GM21526 (cell line): ENCODE results near the gene RSAD2.

Experiments used
- ATAC-seq: cut with Tn5 transposase; IDR thresholded peaks from one replicate; pipeline ENCODE4 v1.9.1; 2021; ENCODE audit warnings: moderate library complexity; ENCODE audit not compliant: unreplicated experiment, low FRiP score

The RSAD2 gene

GRCh38 chr2:6864231-6864754 lies 13.3 kb upstream of the RSAD2 start:
- no peak for ATAC-seq

GRCh38 chr2:6864923-6865345 lies 12.6 kb upstream of the RSAD2 start:
- ATAC-seq = peak; percentile 15

DNA sequence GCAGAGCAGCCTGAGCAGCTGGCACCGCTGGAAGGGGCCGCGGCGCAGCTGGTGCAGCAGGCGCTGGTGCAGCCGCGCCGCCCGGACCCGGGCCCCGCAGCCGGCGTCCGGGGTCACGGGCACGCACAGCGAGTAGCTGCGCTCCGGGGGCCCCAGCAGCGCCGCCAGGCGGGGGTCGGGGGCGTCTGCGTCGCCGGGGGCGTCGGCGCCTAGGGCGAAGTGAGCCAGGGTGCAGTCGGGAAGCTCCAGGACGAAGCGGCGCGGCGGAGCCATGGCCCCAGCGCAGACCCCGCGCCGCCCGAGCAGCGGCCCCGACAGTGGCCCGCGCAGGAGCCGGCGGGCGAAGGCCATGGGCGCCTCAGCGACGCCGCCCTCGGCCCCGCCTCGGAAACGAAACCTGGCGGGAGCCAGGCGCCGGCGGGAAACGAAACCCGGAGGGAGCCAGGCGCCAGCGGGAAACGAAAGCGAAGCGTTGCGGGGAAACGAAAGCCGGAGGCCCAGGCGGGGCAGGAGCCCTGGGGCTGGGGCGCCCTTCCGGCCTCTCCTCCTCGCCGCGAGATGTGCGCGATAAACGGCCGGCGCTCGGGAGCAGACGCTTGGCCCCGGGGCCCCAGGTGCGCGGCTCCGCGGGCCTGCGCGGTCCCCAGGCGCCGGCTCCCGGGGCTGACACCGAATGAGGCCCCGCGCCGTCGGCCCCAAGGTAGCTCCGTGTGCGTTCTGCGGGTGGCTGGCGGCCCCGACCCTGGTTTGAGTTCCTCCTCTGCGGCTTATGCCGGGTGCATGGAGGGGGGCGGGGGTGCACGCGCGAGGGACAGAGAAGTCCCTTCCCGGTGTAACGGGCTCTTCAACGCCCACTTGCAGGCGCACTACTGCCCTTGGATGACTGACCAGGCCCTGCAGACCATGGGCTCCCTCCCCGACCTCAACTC lies 12.0 kb upstream of the RSAD2 start, which contains the start of gene CMPK2:
Gene CMPK2, minus strand, starts transcription at position 562 of the 929 bp plus-strand sequence. Its CDS starts 211 bp downstream, at position 351.
- ATAC-seq = peak; percentile 89

DNA sequence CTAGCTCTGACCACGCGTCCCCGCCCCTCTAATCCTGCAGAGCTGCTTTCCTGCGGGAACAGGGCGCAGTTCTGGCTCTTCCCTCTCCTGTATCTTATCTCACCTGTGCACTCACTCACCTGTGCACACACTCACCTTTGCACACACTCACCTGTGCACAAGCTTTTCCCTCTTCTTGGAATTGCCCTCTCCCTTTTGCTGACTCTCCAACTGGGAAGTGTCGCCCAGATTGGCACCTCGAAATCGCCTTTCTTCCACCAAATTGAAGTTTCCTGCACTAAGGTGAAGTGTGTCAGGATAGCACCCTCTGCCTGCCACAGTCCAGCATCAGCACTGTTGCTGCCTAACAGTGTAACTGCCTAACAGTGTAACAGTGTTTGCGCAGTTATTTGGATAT lies 11.3 kb upstream of the RSAD2 start:
- peak; percentile 34 for ATAC-seq

GRCh38 chr2:6866982-6867381 lies 10.6 kb upstream of the RSAD2 start:
- ATAC-seq = no peak

DNA sequence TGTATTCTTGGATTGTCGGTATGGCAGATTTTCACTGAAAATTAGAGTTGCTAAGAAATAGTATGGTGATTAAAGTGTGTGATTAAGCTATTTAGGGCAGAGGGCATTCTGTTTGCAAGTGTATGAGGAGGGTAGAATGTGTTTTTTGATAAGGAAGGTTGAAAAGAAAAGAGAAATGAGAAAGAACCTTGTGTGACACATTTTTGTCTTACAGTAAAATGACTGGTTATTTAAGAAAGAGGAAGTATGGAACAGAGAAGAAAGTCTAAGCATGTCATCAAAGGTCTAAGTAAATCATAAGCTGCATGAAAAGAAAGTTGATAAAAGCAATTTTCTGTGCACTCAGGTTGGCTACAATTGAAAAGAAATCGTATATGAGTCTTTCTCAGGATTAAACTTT lies 5.2 kb upstream of the RSAD2 start:
- no peak for ATAC-seq

- no peak for ATAC-seq
Measured at GRCh38 chr2:6874032-6874431, 3.5 kb upstream of the RSAD2 start.

DNA sequence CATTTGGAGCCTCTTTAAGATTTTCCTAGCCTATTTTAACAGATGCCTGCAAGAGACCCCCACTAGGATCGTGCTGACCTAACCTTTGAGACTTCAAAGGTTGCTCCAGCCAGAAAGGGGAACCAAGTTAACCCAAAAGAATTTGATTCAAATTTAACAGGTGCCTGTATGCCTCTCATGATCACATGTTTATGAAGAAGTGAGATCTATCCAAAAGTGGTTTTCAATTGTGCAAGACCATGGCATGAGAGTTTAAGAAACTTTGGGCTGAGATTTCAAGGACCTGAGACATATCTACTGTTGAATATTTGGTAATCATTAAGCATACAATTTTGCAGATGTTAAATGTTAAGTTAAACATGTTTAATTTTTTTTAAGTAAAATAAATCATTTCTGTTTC lies 1.3 kb upstream of the RSAD2 start:
- no peak for ATAC-seq

GRCh38 chr2:6878549-6878948 lies 972 bp downstream of the RSAD2 start:
- ATAC-seq = no peak

GRCh38 chr2:6879011-6879410 lies 1.4 kb downstream of the RSAD2 start:
- ATAC-seq = no peak

DNA sequence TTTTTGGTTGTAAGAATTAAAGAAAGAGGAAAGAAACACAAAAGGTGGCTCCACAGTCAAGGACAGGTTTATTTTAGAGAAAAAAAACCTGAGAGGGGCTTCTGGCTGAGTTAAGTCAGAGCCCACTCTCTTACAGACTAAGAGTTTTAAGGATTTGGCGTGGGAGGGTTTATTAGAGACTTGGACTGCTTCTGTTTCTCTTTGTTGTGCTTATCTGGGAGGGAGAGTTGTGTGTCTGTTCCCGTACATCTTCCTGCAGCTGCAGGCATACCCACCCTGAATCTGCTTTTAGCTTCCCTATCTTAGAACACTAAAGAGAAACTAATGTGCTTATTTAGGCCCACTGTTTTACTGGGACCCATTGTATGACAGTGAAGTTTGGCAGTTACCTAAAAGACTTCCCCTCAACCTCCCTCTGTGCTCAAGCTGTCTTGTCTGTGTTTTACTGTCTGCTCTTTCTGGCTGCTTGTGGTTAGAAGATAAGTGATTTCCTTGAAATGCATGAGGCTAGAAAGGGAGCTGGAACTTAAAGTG lies 2.7 kb downstream of the RSAD2 start:
- ATAC-seq = no peak

DNA sequence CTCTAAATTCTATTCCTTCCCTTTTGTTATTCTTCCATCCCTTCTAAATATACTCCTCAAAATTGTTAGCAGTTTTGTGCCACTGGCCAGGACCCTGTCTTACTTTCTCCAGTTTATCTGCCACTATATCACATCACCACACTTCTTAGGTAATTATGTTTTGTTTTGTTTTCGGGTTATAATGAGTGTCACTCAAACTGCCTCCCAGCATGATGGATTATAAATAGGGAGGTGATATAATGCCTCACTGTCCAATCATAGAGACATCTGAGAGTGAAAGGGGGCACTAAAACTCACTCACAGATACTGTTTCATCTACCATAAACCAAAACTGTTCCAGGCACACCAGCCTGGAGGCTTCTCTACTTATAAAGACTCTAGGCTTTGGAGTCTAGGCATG lies 3.5 kb downstream of the RSAD2 start:
- ATAC-seq = no peak

DNA sequence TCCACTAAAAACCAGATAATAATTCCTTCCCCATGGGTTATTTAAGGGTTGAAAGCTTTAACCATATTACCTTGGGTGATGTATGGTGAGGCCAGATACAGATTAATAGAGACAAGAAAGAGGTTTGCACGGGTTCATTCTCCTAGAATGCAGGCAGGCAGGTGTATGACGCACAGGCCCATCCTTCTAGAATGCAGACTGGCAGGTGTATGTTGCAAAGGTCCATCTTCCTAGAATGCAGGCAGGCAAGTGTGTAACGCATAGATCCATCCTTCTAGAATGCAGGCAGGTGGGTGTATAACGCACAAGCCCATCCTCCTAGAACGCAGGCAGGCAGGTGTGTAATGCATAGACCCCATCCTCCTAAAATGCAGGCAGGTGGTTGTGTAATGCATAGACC lies 3.9 kb downstream of the RSAD2 start:
- no peak for ATAC-seq

- ATAC-seq = no peak
Measured at GRCh38 chr2:6883448-6884122, 6.0 kb downstream of the RSAD2 start.

DNA sequence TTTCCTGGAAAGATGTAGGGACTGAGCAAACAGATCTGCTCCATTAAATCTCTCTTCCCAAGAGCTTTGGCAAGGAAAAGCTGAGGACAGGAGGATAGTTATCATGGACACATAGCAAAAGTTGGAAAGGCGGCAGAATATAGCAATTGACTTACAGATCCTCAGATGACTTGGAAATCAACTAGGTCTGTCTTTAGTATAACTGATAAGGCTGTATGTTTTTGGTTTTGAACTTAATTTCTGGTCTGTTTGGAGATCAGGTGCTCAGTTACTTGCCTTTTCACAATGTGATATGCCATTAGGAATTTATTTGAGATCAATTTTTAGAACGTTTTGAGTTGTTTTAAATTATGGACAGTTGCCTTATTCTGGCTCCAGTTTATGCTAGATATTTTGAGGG lies 8.0 kb downstream of the RSAD2 start:
- no peak for ATAC-seq

DNA sequence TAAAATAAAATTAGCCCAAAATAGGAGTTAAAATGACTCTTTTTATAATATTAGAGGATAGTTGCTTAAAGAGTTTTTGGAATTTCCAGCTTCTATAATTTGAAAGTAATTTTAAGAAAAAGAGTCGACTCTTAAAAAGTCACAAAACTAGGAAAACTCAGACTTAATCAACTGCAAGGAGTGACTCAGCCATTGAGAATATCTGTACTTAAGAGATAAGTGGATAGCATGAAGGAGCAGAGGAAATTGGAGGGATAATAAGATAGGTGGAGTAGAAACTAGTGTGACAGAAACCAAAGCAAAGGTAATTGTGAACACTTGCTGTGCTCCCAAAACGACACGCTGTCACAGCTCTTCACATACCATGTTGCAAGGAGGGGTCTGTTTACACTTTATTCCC lies 8.4 kb downstream of the RSAD2 start:
- no peak for ATAC-seq

GRCh38 chr2:6887751-6888192 lies 10.2 kb downstream of the RSAD2 start:
- no peak for ATAC-seq

- ATAC-seq = no peak
Measured at GRCh38 chr2:6888724-6889123, 11.1 kb downstream of the RSAD2 start.

DNA sequence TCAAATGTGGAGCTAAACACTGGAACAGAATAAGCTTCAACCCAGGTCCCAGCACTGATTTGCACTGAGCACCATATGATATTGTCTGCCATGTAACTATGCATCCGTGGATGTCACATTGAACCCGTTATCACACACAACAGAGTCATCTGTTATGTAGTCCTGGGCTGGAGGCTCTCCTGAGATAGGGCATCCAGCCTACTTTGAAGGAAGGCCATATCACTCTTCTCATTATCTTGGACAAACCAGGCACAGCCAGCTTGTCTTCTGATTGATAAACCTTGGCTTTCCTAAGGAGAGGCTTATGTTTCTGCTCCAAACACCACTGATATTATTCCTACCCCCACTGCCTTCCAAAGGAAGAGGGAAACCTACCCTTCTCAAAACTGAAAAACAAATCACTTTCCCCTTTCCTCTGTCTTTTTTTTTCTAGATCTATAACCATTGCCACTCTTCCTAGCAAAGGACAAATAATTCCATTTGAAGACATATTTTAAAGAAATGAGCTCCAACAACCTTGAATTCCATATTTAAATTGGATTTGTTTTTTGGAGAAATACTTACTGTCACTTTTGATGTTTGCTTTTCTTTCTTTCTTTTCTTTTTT lies 16.4 kb downstream of the RSAD2 start:
- ATAC-seq = no peak

DNA sequence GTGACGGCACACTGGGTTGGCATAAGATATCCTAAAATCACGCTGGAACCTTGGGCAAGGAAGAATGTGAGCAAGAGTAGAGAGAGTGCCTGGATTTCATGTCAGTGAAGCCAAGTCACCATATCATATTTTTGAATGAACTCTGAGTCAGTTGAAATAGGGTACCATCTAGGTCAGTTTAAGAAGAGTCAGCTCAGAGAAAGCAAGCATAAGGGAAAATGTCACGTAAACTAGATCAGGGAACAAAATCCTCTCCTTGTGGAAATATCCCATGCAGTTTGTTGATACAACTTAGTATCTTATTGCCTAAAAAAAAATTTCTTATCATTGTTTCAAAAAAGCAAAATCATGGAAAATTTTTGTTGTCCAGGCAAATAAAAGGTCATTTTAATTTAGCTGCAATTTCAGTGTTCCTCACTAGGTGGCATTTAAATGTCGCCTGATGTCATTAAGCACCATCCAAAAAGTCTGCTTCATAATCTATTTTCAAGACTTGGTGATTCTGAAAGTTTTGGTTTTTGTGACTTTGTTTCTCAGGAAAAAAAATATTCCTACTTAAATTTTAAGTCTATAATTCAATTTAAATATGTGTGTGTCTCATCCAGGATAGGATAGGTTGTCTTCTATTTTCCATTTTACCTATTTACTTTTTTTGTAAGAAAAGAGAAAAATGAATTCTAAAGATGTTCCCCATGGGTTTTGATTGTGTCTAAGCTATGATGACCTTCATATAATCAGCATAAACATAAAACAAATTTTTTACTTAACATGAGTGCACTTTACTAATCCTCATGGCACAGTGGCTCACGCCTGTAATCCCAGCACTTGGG lies 19.6 kb downstream of the RSAD2 start:
- ATAC-seq = no peak
